HG02678 (cell line): ENCODE data around the gene CEP85.
"Not testable (repeated sequence)": the region's sequence is repeated elsewhere in the genome, so short reads cannot be mapped to it uniquely, and the experiment has no call there.

ENCODE experiments used
- ATAC-seq: cut with Tn5 transposase; IDR thresholded peaks from one replicate; pipeline ENCODE4 v1.9.1; 2021; ENCODE audit warnings: mild to moderate bottlenecking, moderate library complexity; ENCODE audit not compliant: unreplicated experiment

Gene CEP85

GRCh38 chr1:26307966-26308899, 74.2 kb downstream of the CEP85 start:
- ATAC-seq: not testable (repeated sequence)

- ATAC-seq: no peak
Observed at GRCh38 chr1:26314501-26314900, 80.5 kb downstream of the CEP85 start.

DNA sequence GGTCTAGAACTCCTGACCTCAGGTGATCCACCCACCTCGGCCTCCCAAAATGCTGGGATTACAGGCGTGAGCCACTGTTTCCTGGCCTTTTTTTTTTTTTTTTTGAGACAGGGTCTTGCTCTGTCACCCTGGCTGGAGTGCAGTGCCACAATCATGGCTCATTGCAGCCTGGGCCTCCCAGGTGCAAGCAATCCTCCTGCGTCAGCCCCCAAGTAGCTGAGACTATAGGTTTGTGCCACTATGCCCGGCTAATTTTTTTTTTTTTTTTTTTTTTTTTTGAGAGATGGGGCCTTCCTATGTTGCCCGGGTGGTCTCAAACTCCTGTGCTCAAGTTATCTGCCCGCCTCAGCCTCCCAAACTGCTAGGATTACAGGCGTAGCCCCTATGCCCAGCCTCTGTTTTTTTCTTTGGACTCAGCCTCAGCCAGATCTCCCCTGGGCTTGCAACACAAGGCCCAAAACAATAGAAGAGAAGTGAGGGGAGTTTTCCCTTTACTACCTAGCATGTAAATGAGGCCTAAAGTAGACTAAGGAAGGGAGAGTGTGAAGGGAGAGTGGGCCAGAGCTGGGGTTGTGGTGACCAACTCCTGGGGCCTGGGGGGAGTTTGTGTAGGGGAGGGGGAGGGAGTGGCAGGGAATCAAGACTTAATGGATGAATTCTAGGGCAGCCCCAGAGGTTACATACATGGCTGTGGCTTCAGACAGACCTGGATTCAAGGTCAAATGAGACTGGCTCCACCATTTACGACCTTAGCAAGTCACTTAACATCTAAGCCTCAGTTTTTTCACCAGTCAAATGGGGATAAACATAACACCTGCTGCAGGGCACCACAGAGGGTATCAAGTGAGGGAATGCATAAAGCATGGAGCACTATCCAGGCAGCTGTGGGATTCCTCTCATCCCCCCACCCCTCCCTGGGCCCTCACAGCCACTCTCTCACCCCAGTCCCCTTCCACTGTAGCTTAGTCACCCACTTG, 82.2 kb downstream of the CEP85 start:
- no peak for ATAC-seq

DNA sequence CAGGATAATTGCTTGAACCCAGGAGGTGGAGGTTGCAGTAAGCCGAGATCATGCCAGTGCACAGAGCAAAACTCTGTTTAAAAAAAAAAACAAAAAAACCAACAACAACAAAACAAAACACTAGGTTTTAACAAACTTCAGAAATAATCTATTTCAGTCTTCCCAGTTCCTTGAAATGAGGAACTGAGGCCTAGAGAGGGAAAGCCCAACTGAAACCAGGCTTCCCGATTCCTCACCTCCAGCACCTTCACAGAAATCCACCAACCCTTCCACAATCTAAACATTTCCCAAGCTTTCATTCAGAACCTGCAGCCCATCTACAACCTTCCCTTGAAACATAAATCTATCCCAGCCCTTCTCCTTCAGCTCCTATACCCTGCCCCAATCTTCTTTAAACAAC, 83.1 kb downstream of the CEP85 start:
- no peak for ATAC-seq

GRCh38 chr1:26317612-26318337, 83.8 kb downstream of the CEP85 start, which contains the start of gene CD52:
TSS of gene CD52 (plus strand) at chr1:26317958. CDS start at chr1:26318018, 60 bp downstream.
- ATAC-seq: peak; percentile 37

DNA sequence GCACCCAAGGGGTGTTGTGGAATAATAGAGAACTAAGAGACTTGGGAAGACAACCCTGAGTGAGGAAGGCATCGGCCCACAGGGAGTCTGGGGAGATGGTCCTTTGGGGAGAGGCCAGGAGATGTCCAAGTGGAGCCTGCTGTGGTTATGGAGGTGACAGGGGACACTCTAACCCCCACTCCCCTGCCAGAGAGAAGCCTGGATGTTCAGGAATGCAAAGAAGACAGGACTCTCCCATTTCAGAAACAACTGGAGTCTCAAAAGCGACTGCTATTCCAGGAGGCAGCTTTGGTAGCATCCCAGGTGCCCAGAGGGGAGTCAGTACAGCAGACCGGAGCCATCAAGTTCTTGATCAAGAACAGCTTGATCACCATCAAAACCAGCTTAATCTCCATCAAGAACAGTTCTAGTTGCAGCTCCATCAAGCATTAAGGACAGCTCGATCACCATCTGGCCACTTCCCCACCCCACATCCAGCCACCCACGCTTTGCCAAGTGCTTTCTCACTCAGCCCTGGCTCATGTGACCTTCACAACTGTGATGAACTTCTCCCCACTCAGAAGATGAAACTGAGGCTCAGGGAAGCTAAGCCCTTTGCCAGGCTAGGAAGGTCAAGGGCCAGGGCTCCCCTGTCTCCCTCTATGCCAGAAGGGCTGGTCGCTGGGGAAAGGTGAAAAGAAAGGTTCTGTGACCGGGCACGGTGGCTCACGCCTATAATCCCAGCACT, 84.5 kb downstream of the CEP85 start:
- ATAC-seq: no peak

DNA sequence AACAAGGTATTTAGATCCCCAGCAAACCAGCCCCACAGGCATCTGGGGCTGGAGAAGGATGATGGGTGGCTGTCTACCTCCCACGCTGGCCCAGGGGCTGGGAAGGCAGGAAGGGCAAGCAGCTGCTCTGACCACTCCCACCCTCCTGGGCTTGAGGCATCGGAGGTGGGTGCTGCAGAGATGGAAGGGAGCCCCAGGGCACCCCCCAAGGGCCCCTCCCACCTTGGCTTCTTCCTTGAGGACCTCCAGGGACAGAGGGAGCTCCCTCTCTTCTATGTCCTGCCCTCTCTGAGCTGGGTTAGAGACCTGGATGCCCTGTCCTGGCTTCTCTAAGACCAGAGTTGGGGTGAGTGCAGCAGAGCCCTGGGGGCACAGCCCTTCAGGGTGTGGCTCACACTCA, 86.9 kb downstream of the CEP85 start:
- no peak for ATAC-seq

GRCh38 chr1:26321315-26322041, 87.5 kb downstream of the CEP85 start:
- peak; percentile 41 for ATAC-seq

GRCh38 chr1:26322042-26322331, 88.0 kb downstream of the CEP85 start:
- ATAC-seq: no peak

- no peak for ATAC-seq
Observed at GRCh38 chr1:26323382-26323781, 89.4 kb downstream of the CEP85 start.

GRCh38 chr1:26324550-26324949, 90.5 kb downstream of the CEP85 start:
- no peak for ATAC-seq

DNA sequence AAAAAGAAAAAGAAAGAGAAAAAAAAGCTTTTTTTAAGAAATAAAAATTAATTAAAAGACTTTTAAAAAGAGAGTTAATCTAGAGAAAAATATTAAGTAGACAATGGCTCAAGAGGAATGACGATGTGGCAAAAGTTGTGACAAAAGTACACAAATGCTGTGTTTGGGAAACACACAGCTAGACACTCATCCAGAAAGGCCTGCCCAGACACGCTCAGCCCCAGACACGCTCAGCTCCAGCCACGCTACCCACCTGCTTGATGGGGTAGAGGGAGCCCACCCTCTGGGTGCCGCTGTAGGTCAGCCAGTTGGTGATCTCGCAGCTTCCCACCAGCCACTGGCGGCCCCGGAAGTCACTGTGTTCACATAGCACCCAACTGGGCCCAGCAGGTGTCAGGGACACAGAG, 94.0 kb downstream of the CEP85 start:
- no peak for ATAC-seq
